Measurements from ENCODE around the gene MROH2B.

Gene MROH2B

DNA sequence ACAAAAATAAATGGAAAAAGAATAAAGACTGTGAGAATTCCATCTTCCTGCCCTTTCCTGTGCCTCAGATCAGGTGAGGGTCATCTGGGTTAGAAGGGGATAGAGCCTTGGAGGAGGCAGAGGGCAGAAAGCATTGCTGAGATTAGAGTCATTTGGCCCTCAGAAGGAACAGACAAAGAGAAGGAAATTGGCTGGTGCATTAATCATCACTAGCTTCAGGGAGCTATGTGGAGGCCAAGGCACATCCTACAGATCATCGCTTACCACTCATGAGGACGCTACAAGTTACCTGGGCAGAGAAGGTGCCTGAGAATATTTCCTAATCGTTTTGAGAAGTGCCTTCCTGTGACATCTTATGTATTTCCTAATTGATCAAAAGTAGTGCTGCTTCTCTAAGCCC, 87.4 kb downstream of the MROH2B start:
- H3K4me3 ChIP-seq (replicated peaks in 1 of 2; ENCODE audit: low read depth in 2 of 2, low read length in 2 of 2) = no peak overlapping the region
- TF ChIP-seq, protein P1, sequence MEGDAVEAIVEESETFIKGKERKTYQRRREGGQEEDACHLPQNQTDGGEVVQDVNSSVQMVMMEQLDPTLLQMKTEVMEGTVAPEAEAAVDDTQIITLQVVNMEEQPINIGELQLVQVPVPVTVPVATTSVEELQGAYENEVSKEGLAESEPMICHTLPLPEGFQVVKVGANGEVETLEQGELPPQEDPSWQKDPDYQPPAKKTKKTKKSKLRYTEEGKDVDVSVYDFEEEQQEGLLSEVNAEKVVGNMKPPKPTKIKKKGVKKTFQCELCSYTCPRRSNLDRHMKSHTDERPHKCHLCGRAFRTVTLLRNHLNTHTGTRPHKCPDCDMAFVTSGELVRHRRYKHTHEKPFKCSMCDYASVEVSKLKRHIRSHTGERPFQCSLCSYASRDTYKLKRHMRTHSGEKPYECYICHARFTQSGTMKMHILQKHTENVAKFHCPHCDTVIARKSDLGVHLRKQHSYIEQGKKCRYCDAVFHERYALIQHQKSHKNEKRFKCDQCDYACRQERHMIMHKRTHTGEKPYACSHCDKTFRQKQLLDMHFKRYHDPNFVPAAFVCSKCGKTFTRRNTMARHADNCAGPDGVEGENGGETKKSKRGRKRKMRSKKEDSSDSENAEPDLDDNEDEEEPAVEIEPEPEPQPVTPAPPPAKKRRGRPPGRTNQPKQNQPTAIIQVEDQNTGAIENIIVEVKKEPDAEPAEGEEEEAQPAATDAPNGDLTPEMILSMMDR (IDR thresholded peaks at IDR 0.05; ENCODE audit: low read depth, low read length) = no peak
- DNase-seq (ENCODE audit: low read depth in 2 of 2) = peak in 1 of 2 donors; percentile 55

DNA sequence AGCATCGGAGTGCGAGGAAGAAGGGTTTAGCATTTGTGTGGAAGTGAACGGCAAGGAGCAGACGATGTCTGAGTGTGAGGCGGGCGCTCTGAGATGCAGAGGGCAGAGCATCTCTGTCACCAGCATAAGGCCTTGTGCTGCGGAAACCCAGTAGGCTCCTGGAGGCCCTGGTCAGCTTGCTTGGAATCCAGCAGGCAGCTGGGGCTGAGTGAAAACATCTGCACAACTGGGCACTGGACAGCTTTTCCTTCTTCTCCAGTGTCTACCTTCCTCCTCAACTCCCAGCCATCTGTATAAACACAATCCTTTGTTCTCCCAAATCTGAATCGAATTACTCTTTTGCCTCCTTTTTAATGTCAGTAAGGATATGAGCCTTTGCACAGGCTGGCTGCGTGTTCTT, 89.7 kb downstream of the MROH2B start:
- no peak for DNase-seq (ENCODE audit: low read depth in 2 of 2)
- TF ChIP-seq, protein P1 (IDR thresholded peaks at IDR 0.05; ENCODE audit: low read depth, low read length) = no peak
- no peak overlapping the region for H3K4me3 ChIP-seq (replicated peaks in 1 of 2; ENCODE audit: low read depth in 2 of 2, low read length in 2 of 2)

DNA sequence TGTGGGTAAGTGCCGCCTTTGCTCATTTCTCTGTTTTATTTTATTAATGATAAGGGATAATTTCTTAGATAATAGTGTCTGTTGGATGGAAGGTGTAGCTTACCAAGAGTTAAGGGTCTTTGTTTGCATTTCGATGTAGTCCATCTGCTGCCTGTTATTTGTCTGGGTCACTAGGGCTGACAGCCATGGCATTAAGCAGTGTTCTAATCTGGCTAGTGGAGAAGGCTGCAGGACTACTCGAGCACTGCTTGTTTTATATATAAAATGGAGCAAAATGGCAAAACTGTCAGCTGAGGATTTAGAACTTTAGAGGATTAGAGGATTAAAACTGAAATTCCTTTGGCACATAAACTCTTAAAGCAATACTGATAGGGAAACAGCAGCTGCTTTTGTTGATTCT, 94.3 kb downstream of the MROH2B start:
- no peak overlapping the region for H3K4me3 ChIP-seq (replicated peaks in 1 of 2; ENCODE audit: low read depth in 2 of 2, low read length in 2 of 2)
- TF ChIP-seq, protein P1 (IDR thresholded peaks at IDR 0.05; ENCODE audit: low read depth, low read length) = no peak
- no peak for DNase-seq (ENCODE audit: low read depth in 2 of 2)

DNA sequence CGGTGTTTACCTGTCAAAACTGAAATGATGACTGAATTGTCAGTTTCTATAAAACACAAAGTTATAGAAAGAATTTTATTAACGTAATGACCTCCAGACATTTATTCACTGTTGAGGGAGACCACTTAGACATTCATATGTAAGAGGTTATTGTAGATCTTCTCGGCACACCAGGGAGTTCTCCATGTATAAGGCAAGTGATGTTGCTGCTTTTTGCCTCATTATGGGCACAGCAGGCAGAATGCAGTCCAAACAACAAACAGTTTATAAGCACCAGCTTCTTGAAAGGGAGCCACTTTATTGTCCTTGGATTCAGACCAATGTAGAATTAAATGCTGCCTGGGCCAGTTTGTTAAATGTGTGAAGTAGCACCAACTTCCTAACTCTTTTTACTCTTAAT, 95.1 kb downstream of the MROH2B start:
- H3K4me3 ChIP-seq (replicated peaks in 1 of 2; ENCODE audit: low read depth in 2 of 2, low read length in 2 of 2) = no peak overlapping the region
- no peak for DNase-seq (ENCODE audit: low read depth in 2 of 2)
- TF ChIP-seq, protein P1 (IDR thresholded peaks at IDR 0.05; ENCODE audit: low read depth, low read length) = no peak

DNA sequence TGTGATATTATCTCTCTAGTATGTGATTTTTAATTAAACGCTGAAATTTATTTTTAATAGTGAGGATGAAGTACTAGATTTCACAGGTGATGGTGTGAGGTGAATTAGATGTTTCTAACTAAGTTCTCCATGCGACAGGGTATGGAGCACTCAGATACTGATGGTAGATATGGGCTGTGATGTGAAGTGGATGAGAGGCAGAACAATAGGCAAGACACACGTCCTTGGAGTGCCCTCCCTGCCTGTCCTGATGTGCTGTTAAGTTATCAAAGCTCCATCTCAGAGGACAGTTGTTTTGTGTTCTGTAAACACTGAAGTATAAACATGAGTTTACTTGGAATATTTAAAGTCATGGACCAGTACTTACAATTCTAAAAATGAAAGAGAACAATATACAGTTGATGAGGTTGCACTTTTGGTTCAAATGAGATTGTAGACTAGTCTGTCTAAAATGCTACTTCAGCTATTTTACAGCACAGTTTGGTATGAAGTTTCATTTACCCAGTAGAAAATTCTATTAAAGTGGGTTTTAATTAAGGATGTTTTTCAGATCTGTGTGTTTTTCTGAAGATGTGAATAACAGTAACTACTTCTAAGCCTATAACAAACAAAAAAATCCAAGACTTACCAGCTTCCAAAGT, 97.7 kb downstream of the MROH2B start:
- TF ChIP-seq, protein P1 (IDR thresholded peaks at IDR 0.05; ENCODE audit: low read depth, low read length) = no peak
- no peak for DNase-seq (ENCODE audit: low read depth in 2 of 2)
- H3K4me3 ChIP-seq (replicated peaks in 1 of 2; ENCODE audit: low read depth in 2 of 2, low read length in 2 of 2) = no peak overlapping the region

DNA sequence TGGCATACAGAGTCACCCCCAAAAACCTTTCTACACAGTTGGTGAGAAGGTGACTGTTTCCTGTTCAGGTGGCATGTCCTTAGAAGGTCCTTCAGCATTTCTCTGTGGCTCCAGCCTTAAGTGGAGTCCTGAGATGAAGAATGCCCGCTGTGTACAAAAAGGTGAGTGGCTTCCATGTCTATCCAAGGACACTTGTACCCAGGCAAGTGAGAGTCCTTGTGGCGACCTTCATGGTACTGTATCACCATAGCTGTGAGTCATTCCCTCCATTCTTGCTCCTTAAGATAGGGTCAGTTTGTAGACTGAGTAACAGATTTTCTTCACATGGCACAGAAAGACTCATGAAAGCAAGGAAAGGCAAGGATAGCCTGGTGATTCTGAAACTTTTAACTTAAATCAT, 98.7 kb downstream of the MROH2B start:
- H3K4me3 ChIP-seq (replicated peaks in 1 of 2; ENCODE audit: low read depth in 2 of 2, low read length in 2 of 2) = no peak overlapping the region
- TF ChIP-seq, protein P1 (IDR thresholded peaks at IDR 0.05; ENCODE audit: low read depth, low read length) = no peak
- DNase-seq (ENCODE audit: low read depth in 2 of 2) = no peak

All from cardiac fibroblast (primary cell).